ENCODE results near the gene IL4R. TPM values are rescaled to one million over a fixed set of nuclear protein-coding genes. Genes with fewer than 3 reads are reported as not detected.

Gene IL4R
- polyA plus RNA-seq, 1 donor from 2014 or later = 69.6 TPM

- H3K36me3 Mint-ChIP-seq = no peaks in the 10 kb centered on the region
- peak overlapping the region in 1 of 3 donors; percentile 4 for H3K27ac Mint-ChIP-seq
- H3K4me1 Mint-ChIP-seq = peaks cover 18 to 24% (median 21%) of the 10 kb centered on the region in 3 donors
- H3K9me3 Mint-ChIP-seq = peaks cover 0 to 7% (median 2%) of the 10 kb centered on the region in 3 donors
- peaks cover 19% of the 10 kb centered on the region for H3K27me3 Mint-ChIP-seq
- H3K4me3 Mint-ChIP-seq = peak overlapping the region in 1 of 4 donors; percentile 1
Observed at GRCh38 chr16:27302126-27302525, 11.6 kb upstream of the IL4R start.

GRCh38 chr16:27303256-27304100 is 10.3 kb upstream of the IL4R start:
- H3K9me3 Mint-ChIP-seq = peaks cover 0 to 8% (median 2%) of the 10 kb centered on the region in 3 donors
- H3K36me3 Mint-ChIP-seq = no peaks in the 10 kb centered on the region
- H3K27me3 Mint-ChIP-seq = peaks cover 12% of the 10 kb centered on the region
- no peak overlapping the region for H3K27ac Mint-ChIP-seq
- H3K4me3 Mint-ChIP-seq = no peak overlapping the region
- H3K4me1 Mint-ChIP-seq = peaks cover 12 to 18% (median 14%) of the 10 kb centered on the region in 3 donors

- Mint-ChIP-seq H3K36me3 (no peaks in the 10 kb centered on the region), H3K27me3 (peaks cover 6% of the 10 kb centered on the region), H3K9me3 (peaks cover 0 to 8% (median 2%) of the 10 kb centered on the region in 3 donors), H3K4me1 (peaks cover 8 to 12% (median 11%) of the 10 kb centered on the region in 3 donors), H3K27ac (no peak overlapping the region), H3K4me3 (no peak overlapping the region)
Observed at GRCh38 chr16:27304102-27304501, 9.7 kb upstream of the IL4R start.

GRCh38 chr16:27304881-27305745 is 8.7 kb upstream of the IL4R start:
- peaks cover 6 to 8% (median 8%) of the 10 kb centered on the region in 3 donors for H3K4me1 Mint-ChIP-seq
- H3K4me3 Mint-ChIP-seq = no peak overlapping the region
- no peaks in the 10 kb centered on the region for H3K27me3 Mint-ChIP-seq
- H3K36me3 Mint-ChIP-seq = no peaks in the 10 kb centered on the region
- peaks cover 0 to 6% (median 2%) of the 10 kb centered on the region in 3 donors for H3K9me3 Mint-ChIP-seq
- peak overlapping the region in 1 of 3 donors; percentile 14 for H3K27ac Mint-ChIP-seq

- Mint-ChIP-seq H3K27ac (peak overlapping the region in 1 of 3 donors; percentile 14), H3K4me3 (no peak overlapping the region), H3K27me3 (no peaks in the 10 kb centered on the region), H3K9me3 (peaks cover 0 to 6% (median 2%) of the 10 kb centered on the region in 3 donors), H3K36me3 (no peaks in the 10 kb centered on the region), H3K4me1 (peaks cover 4 to 6% (median 4%) of the 10 kb centered on the region in 3 donors)
Observed at GRCh38 chr16:27305839-27306442, 7.8 kb upstream of the IL4R start.

GRCh38 chr16:27308792-27309191 is 5.0 kb upstream of the IL4R start:
- no peak overlapping the region for H3K27ac Mint-ChIP-seq
- peaks cover 0 to 4% (median 2%) of the 10 kb centered on the region in 3 donors for H3K4me1 Mint-ChIP-seq

GRCh38 chr16:27310576-27311447 is 3.0 kb upstream of the IL4R start:
- Mint-ChIP-seq H3K27ac (peak overlapping the region in 2 of 3 donors; percentile 45 to 57), H3K4me1 (peaks cover 4 to 17% (median 14%) of the 10 kb centered on the region in 3 donors), H3K9me3 (peaks cover 0 to 5% (median 1%) of the 10 kb centered on the region in 3 donors), H3K4me3 (peak overlapping the region in 1 of 4 donors; percentile 92), H3K36me3 (no peaks in the 10 kb centered on the region), H3K27me3 (peaks cover 5% of the 10 kb centered on the region)

More at GRCh38 chr16:27308792-27309191, 5.0 kb upstream of the IL4R start:
- H3K27me3 Mint-ChIP-seq = peaks cover 5% of the 10 kb centered on the region
- peaks cover 0 to 6% (median 2%) of the 10 kb centered on the region in 3 donors for H3K9me3 Mint-ChIP-seq
- no peaks in the 10 kb centered on the region for H3K36me3 Mint-ChIP-seq
- peak overlapping the region in 1 of 4 donors; percentile 92 for H3K4me3 Mint-ChIP-seq

GRCh38 chr16:27311448-27311830 is 2.3 kb upstream of the IL4R start:
- Mint-ChIP-seq H3K36me3 (no peaks in the 10 kb centered on the region), H3K4me1 (peaks cover 9 to 23% (median 20%) of the 10 kb centered on the region in 3 donors), H3K9me3 (peaks cover 0 to 2% (median 0%) of the 10 kb centered on the region in 3 donors), H3K27me3 (peaks cover 5% of the 10 kb centered on the region), H3K4me3 (peak overlapping the region in 1 of 4 donors; percentile 92), H3K27ac (peak overlapping the region in 2 of 3 donors; percentile 45 to 57)

GRCh38 chr16:27311897-27312303 is 1.9 kb upstream of the IL4R start:
- Mint-ChIP-seq H3K4me1 (peaks cover 11 to 27% (median 22%) of the 10 kb centered on the region in 3 donors), H3K4me3 (peak overlapping the region in 2 of 4 donors; percentile 44 to 92), H3K9me3 (peaks cover 0 to 2% (median 0%) of the 10 kb centered on the region in 3 donors), H3K27me3 (peaks cover 5% of the 10 kb centered on the region), H3K36me3 (no peaks in the 10 kb centered on the region), H3K27ac (peak overlapping the region in 1 of 3 donors; percentile 45)

- Mint-ChIP-seq H3K4me1 (peaks cover 17 to 36% (median 31%) of the 10 kb centered on the region in 3 donors), H3K4me3 (peak overlapping the region; percentile 82 to 94 (median 89)), H3K9me3 (peaks cover 0 to 2% (median 0%) of the 10 kb centered on the region in 3 donors), H3K36me3 (no peaks in the 10 kb centered on the region), H3K27ac (peak overlapping the region; percentile 83 to 95 (median 84)), H3K27me3 (peaks cover 5% of the 10 kb centered on the region)
Observed at GRCh38 chr16:27312580-27313421, 973 bp upstream of the IL4R start.

GRCh38 chr16:27314161-27314723 is 468 bp downstream of the IL4R start:
- Mint-ChIP-seq H3K4me3 (peak overlapping the region; percentile 91 to 97 (median 96)), H3K27ac (peak overlapping the region; percentile 85 to 96 (median 94)), H3K27me3 (peaks cover 6% of the 10 kb centered on the region), H3K36me3 (no peaks in the 10 kb centered on the region), H3K9me3 (no peaks in the 10 kb centered on the region), H3K4me1 (peaks cover 28 to 48% (median 46%) of the 10 kb centered on the region in 3 donors)

- H3K36me3 Mint-ChIP-seq = no peaks in the 10 kb centered on the region
- H3K27me3 Mint-ChIP-seq = peaks cover 6% of the 10 kb centered on the region
- peak overlapping the region; percentile 3 to 96 (median 82) for H3K27ac Mint-ChIP-seq
- H3K9me3 Mint-ChIP-seq = no peaks in the 10 kb centered on the region
- peak overlapping the region; percentile 91 to 97 (median 96) for H3K4me3 Mint-ChIP-seq
- peaks cover 30 to 48% (median 46%) of the 10 kb centered on the region in 3 donors for H3K4me1 Mint-ChIP-seq
Observed at GRCh38 chr16:27314986-27315332, 1.2 kb downstream of the IL4R start.

Data from IgD-negative memory B cell (primary cell).